Caco-2 (cell line): ENCODE results near the gene APOLD1. TPM values are rescaled to one million over a fixed set of nuclear protein-coding genes. Genes with fewer than 3 reads are reported as not detected.

Experiments
- BruUV-seq: library from RNA; stranded (reverse); fragments of 400-500 nt; replicated peaks from 2 replicates; lab custom pipeline; 2021; lab: Mats Ljungman, UMichigan
- CTCF ChIA-PET: fragments of 300-600 bp; sonication (Branson Sonifier 250); formaldehyde crosslinking; loops from one replicate; lab custom pipeline; 2022; ENCODE audit warnings: antibody characterized with exemption; lab: Charles Lee
- POLR2A ChIA-PET: fragments of 300-600 bp; sonication (Branson Sonifier 250); formaldehyde crosslinking; loops from one replicate; lab custom pipeline; 2022; ENCODE audit warnings: antibody characterized with exemption; lab: Charles Lee
- DNase-seq, 2 experiments: peaks; one replicate each; pipeline versions ENCODE4 v3.0.0 to v3.0.0-alpha.2; 2020 to 2022
- H3K27me3 ChIP-seq: replicated peaks from 2 replicates; pipeline ENCODE4 v1.6.0; 2011; ENCODE audit warnings: low read length; ENCODE audit not compliant: control insufficient read depth, insufficient read depth
- H3K36me3 ChIP-seq: 2 replicates; pipeline ENCODE4 v1.5.1; 2011; ENCODE audit warnings: low read length; ENCODE audit not compliant: control insufficient read depth, insufficient read depth
- H3K4me1 ChIP-seq: fragments of 250-450 bp; sonication (Bioruptor Pico); 2 replicates; pipeline ENCODE4 v1.5.1; 2020; ENCODE audit warnings: mild to moderate bottlenecking
- H3K4me3 ChIP-seq: 2 replicates; pipeline ENCODE4 v1.5.1; 2011; ENCODE audit warnings: low read depth, mild to moderate bottlenecking, control low read depth, low read length
- H3K9me3 ChIP-seq: fragments of 250-450 bp; sonication (Bioruptor Pico); 2 replicates; pipeline ENCODE4 v1.5.1; 2020; ENCODE audit warnings: mild to moderate bottlenecking, moderate library complexity
- H3K27ac Mint-ChIP-seq: one replicate; pipeline ENCODE4 v1.8.0; 2022; ENCODE audit warnings: mixed read lengths; ENCODE audit not compliant: unreplicated experiment
- H3K27me3 Mint-ChIP-seq: one replicate; pipeline ENCODE4 v1.8.0; 2022; ENCODE audit warnings: mixed read lengths; ENCODE audit not compliant: insufficient read depth, unreplicated experiment
- H3K36me3 Mint-ChIP-seq: one replicate; pipeline ENCODE4 v1.8.0; 2022; ENCODE audit warnings: mild to moderate bottlenecking, mixed read lengths; ENCODE audit not compliant: insufficient read depth, unreplicated experiment
- H3K4me1 Mint-ChIP-seq: one replicate; pipeline ENCODE4 v1.8.0; 2022; ENCODE audit warnings: low read depth, mixed read lengths; ENCODE audit not compliant: unreplicated experiment
- H3K4me3 Mint-ChIP-seq: one replicate; pipeline ENCODE4 v1.8.0; 2022; ENCODE audit warnings: mild to moderate bottlenecking, moderate library complexity, mixed read lengths; ENCODE audit not compliant: unreplicated experiment
- H3K9me3 Mint-ChIP-seq: one replicate; pipeline ENCODE4 v1.8.0; 2022; ENCODE audit warnings: mixed read lengths; ENCODE audit not compliant: unreplicated experiment
- CTCF ChIP-seq, 2 experiments: fragments of 200-600 bp in 1 of 2; IDR thresholded peaks; 1 replicate in 1 of 2; 2 replicates in 1 of 2; pipeline versions ENCODE4 v1.5.1 to v1.8.0; 2011 to 2022; ENCODE audit warnings: antibody characterized with exemption in 1 of 2, control low read depth in 1 of 2, inconsistent platforms in 1 of 2, low read depth in 1 of 2, low read length in 1 of 2, mild to moderate bottlenecking in 1 of 2, moderate library complexity in 1 of 2; ENCODE audit not compliant: insufficient read depth in 1 of 2, severe bottlenecking in 1 of 2, unreplicated experiment in 1 of 2
- intact Hi-C: fragments of 100-400 bp; cut with micrococcal nuclease; formaldehyde crosslinking; loops from one replicate; pipeline ENCODE4 v1.10.0; 2022; ENCODE audit not compliant: unreplicated experiment
- total RNA-seq: library from RNA; stranded (reverse); gene quantifications from 2 replicates; pipeline ENCODE4 v1.2.3, GENCODE V29; 2022

APOLD1 gene
- total RNA-seq, 1 experiment from 2014 or later, result 4.1 TPM

- no peak overlapping the region for H3K4me3 ChIP-seq
- intact Hi-C loops, result no loop called here
- no peaks in the 10 kb centered on the region for H3K36me3 ChIP-seq
- Mint-ChIP-seq H3K4me1 (no peaks in the 10 kb centered on the region), H3K27me3 (no peaks in the 10 kb centered on the region), H3K36me3 (no peaks in the 10 kb centered on the region), H3K9me3 (peaks cover 4% of the 10 kb centered on the region), H3K4me3 (no peak overlapping the region), H3K27ac (no peak overlapping the region)
- CTCF ChIA-PET, result no interaction called here
- H3K27me3 ChIP-seq, result no peaks in the 10 kb centered on the region
- no peaks in the 10 kb centered on the region for H3K9me3 ChIP-seq
- no peak for TF ChIP-seq CTCF (IDR thresholded peaks at IDR 0.05; ENCODE audit: insufficient read depth in 1 of 2, low read depth in 1 of 2, low read length in 1 of 2, severe bottlenecking in 1 of 2, unreplicated experiment in 1 of 2)
- H3K4me1 ChIP-seq, result no peaks in the 10 kb centered on the region
- no TSS peak for BruUV-seq
- peak in 1 of 2 experiments; percentile 10 for DNase-seq
- POLR2A ChIA-PET, result no interaction called here
Measured at GRCh38 chr12:12764824-12765223, 20.6 kb upstream of the APOLD1 start.

DNA sequence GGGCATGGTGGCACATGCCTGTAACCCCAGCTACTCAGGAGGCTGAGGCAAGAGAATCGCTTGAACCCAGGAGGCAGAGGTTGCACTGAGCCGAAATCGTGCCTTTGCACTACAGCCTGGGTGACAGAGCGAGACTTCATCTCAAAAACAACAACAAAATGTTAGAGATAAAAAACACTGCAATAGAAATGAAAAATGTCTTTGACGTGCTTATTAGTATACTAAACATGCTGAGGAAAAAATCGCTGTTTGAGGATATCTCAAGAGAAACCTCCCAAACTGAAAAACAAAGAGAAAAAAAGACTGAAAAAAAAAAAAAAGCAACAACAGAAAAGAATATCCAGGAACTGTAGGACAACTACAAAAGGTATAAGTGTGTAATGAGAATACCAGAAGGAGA, 15.2 kb upstream of the APOLD1 start:
- BruUV-seq, result no TSS peak
- no peaks in the 10 kb centered on the region for H3K9me3 ChIP-seq
- Mint-ChIP-seq H3K4me3 (no peak overlapping the region), H3K27ac (no peak overlapping the region), H3K4me1 (peaks cover 6% of the 10 kb centered on the region), H3K9me3 (peaks cover 27% of the 10 kb centered on the region), H3K36me3 (no peaks in the 10 kb centered on the region), H3K27me3 (no peaks in the 10 kb centered on the region)
- no peaks in the 10 kb centered on the region for H3K27me3 ChIP-seq
- TF ChIP-seq CTCF (IDR thresholded peaks at IDR 0.05; ENCODE audit: insufficient read depth in 1 of 2, low read depth in 1 of 2, low read length in 1 of 2, severe bottlenecking in 1 of 2, unreplicated experiment in 1 of 2), result no peak
- DNase-seq, result no peak
- H3K4me1 ChIP-seq, result no peaks in the 10 kb centered on the region
- ChIA-PET CTCF (no interaction called here), POLR2A (no interaction called here)
- intact Hi-C loops, result no loop called here
- no peaks in the 10 kb centered on the region for H3K36me3 ChIP-seq
- H3K4me3 ChIP-seq, result no peak overlapping the region

- Mint-ChIP-seq H3K4me1 (peaks cover 39% of the 10 kb centered on the region), H3K36me3 (no peaks in the 10 kb centered on the region), H3K27ac (no peak overlapping the region), H3K27me3 (no peaks in the 10 kb centered on the region), H3K4me3 (no peak overlapping the region), H3K9me3 (peaks cover 23% of the 10 kb centered on the region)
- no TSS peak for BruUV-seq
- H3K36me3 ChIP-seq, result no peaks in the 10 kb centered on the region
- ChIA-PET CTCF (interaction anchor here (1.1 to 1.9 kb wide), 2 partner anchors 38 to 116 kb away, joined by 3 to 7 read pairs; partner anchors contain the start of gene GPRC5A), POLR2A (no interaction called here)
- intact Hi-C loops, result no loop called here
- DNase-seq, result no peak
- TF ChIP-seq CTCF (IDR thresholded peaks at IDR 0.05; ENCODE audit: insufficient read depth in 1 of 2, low read depth in 1 of 2, low read length in 1 of 2, severe bottlenecking in 1 of 2, unreplicated experiment in 1 of 2), result no peak
- no peaks in the 10 kb centered on the region for H3K9me3 ChIP-seq
- H3K4me3 ChIP-seq, result no peak overlapping the region
- H3K27me3 ChIP-seq, result no peaks in the 10 kb centered on the region
- H3K4me1 ChIP-seq, result peaks cover 32% of the 10 kb centered on the region
Measured at GRCh38 chr12:12774791-12775190, 10.7 kb upstream of the APOLD1 start.
